Loucy (cell line): Measurements from ENCODE around the gene WFDC5.

Experiments
- CTCF ChIP-seq: fragments of 200-600 bp; sonication (generic); conservative IDR thresholded peaks from 2 replicates; pipeline ENCODE4 v1.5.1; 2014; ENCODE audit warnings: mild to moderate bottlenecking, antibody characterized with exemption, low read length
- EZH2phosphoT487 ChIP-seq: fragments of 200-600 bp; IDR thresholded peaks from 2 replicates; pipeline ENCODE4 v1.6.1; 2018; ENCODE audit warnings: antibody characterized with exemption, mild to moderate bottlenecking, moderate library complexity, borderline replicate concordance

GRCh38 chr20:45082468-45082867 lies 32.5 kb downstream of the WFDC5 start:
- no peak for TF ChIP-seq CTCF
- no peak for TF ChIP-seq EZH2phosphoT487
